B cell (primary cell): ENCODE measurements around the gene ZNF532.

Experiments
- EZH2 ChIP-seq: IDR thresholded peaks from 2 replicates; pipeline ENCODE4 v1.6.1; 2012; ENCODE audit warnings: borderline replicate concordance, low read depth, mild to moderate bottlenecking, moderate library complexity, low read length; ENCODE audit not compliant: insufficient read depth, poor library complexity, severe bottlenecking
- TF ChIP-seq, protein P1 (sequence below): fragments of 200-600 bp; IDR thresholded peaks from one replicate; pipeline ENCODE4 v1.8.0; 2022; ENCODE audit warnings: antibody characterized with exemption, mild to moderate bottlenecking

GRCh38 chr18:59033359-59033758 lies 168.7 kb downstream of the ZNF532 start:
- TF ChIP-seq EZH2 = no peak
- TF ChIP-seq, protein P1, sequence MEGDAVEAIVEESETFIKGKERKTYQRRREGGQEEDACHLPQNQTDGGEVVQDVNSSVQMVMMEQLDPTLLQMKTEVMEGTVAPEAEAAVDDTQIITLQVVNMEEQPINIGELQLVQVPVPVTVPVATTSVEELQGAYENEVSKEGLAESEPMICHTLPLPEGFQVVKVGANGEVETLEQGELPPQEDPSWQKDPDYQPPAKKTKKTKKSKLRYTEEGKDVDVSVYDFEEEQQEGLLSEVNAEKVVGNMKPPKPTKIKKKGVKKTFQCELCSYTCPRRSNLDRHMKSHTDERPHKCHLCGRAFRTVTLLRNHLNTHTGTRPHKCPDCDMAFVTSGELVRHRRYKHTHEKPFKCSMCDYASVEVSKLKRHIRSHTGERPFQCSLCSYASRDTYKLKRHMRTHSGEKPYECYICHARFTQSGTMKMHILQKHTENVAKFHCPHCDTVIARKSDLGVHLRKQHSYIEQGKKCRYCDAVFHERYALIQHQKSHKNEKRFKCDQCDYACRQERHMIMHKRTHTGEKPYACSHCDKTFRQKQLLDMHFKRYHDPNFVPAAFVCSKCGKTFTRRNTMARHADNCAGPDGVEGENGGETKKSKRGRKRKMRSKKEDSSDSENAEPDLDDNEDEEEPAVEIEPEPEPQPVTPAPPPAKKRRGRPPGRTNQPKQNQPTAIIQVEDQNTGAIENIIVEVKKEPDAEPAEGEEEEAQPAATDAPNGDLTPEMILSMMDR = no peak
